HepG2 (cell line): Measurements from ENCODE around the gene CENPL. TPM values are rescaled to one million over a fixed set of nuclear protein-coding genes. Genes with fewer than 3 reads are reported as not detected.

ENCODE experiments used
- HBP1 ChIP-seq: IDR thresholded peaks from 2 replicates; pipeline ENCODE4 v1.6.1; 2016; ENCODE audit warnings: low read depth, control low read depth
- HNRNPLL ChIP-seq: fragments of 200-400 bp; formaldehyde crosslinking; IDR thresholded peaks from 2 replicates; pipeline ENCODE4 v1.6.1; 2017; ENCODE audit warnings: mild to moderate bottlenecking, low read depth, low read length; ENCODE audit not compliant: poor library complexity, severe bottlenecking
- HOXA7 ChIP-seq: sonication (generic); formaldehyde crosslinking; IDR thresholded peaks from 2 replicates; pipeline ENCODE4 v1.8.1; 2022; ENCODE audit warnings: mild to moderate bottlenecking, missing genetic modification reagents, moderate library complexity
- MXI1 ChIP-seq: IDR thresholded peaks from 3 replicates; pipeline ENCODE4 v1.6.1; 2012; ENCODE audit warnings: low read depth, low read length, inconsistent platforms, borderline replicate concordance
- NFATC3 ChIP-seq: sonication (generic); formaldehyde crosslinking; IDR thresholded peaks from 2 replicates; pipeline ENCODE4 v1.5.1; 2020; ENCODE audit warnings: mild to moderate bottlenecking, missing genetic modification reagents
- NFIB ChIP-seq: sonication (generic); formaldehyde crosslinking; IDR thresholded peaks from 2 replicates; pipeline ENCODE4 v1.9.0; 2021; ENCODE audit warnings: missing genetic modification reagents, mild to moderate bottlenecking, borderline replicate concordance
- PBX2 ChIP-seq: IDR thresholded peaks from 2 replicates; pipeline ENCODE4 v1.6.1; 2016; ENCODE audit warnings: control low read depth
- PITX1 ChIP-seq: sonication (generic); formaldehyde crosslinking; IDR thresholded peaks from 2 replicates; pipeline ENCODE4 v1.5.1; 2020; ENCODE audit warnings: mild to moderate bottlenecking, missing genetic modification reagents
- PLRG1 ChIP-seq: fragments of 450-650 bp; conservative IDR thresholded peaks from 2 replicates; pipeline ENCODE4 v1.6.1; 2016
- PRDM10 ChIP-seq: sonication (generic); formaldehyde crosslinking; IDR thresholded peaks from 2 replicates; pipeline ENCODE4 v1.4.0; 2020; ENCODE audit warnings: low read depth, missing genetic modification reagents
- SMC3 ChIP-seq: IDR thresholded peaks from 2 replicates; pipeline ENCODE4 v1.6.1; 2011; ENCODE audit warnings: low read length, improper control_type of control experiment
- SP1 ChIP-seq, 2 experiments: fragments of 450-650 bp in 1 of 2; sonication (generic) in 1 of 2; formaldehyde crosslinking in 1 of 2; IDR thresholded peaks; 2 replicates each; pipeline versions ENCODE4 v1.4.0 to v1.6.1; 2016 to 2020; ENCODE audit warnings: missing genetic modification reagents in 1 of 2
- YY1 ChIP-seq: IDR thresholded peaks from 2 replicates; pipeline ENCODE4 v1.6.1; 2011; ENCODE audit warnings: low read length, low read depth, moderate library complexity, mild to moderate bottlenecking; ENCODE audit not compliant: insufficient read depth, insufficient replicate concordance
- ZFP41 ChIP-seq: sonication (generic); formaldehyde crosslinking; IDR thresholded peaks from 2 replicates; pipeline ENCODE4 v1.4.0; 2020; ENCODE audit warnings: mild to moderate bottlenecking, missing genetic modification reagents, borderline replicate concordance
- ZNF180 ChIP-seq: sonication (generic); formaldehyde crosslinking; IDR thresholded peaks from 2 replicates; pipeline ENCODE4 v1.4.0; 2020; ENCODE audit warnings: low read depth, missing genetic modification reagents, borderline replicate concordance
- ZNF350 ChIP-seq: sonication (generic); formaldehyde crosslinking; IDR thresholded peaks from 2 replicates; pipeline ENCODE4 v1.4.0; 2020; ENCODE audit warnings: mild to moderate bottlenecking, low read depth, missing genetic modification reagents, borderline replicate concordance
- ZNF709 ChIP-seq: sonication (generic); formaldehyde crosslinking; IDR thresholded peaks from 2 replicates; pipeline ENCODE4 v1.5.0; 2020; ENCODE audit warnings: mild to moderate bottlenecking, missing genetic modification reagents
- ZNF749 ChIP-seq: sonication (generic); formaldehyde crosslinking; IDR thresholded peaks from 2 replicates; pipeline ENCODE4 v1.8.0; 2022; ENCODE audit warnings: mild to moderate bottlenecking, missing genetic modification reagents, moderate library complexity, borderline replicate concordance
- polyA plus RNA-seq, 8 experiments: library from polyadenylated mRNA; depleted of rRNA in 3 of 8; stranded (reverse) in 7 of 8; unstranded in 1 of 8; fragments of >200 nt; fragmentation: Illumina TruSeq in 4 of 8; extraction: Trizol in 4 of 8; gene quantifications; 2 replicates each; pipeline versions ENCODE4 v1.2.1 to v1.2.3, GENCODE V29; 2011 to 2016; ENCODE audit warnings: low read depth in 4 of 8, missing spikeins in 1 of 8, mixed read lengths in 1 of 8; ENCODE audit not compliant: insufficient read depth in 1 of 8
- total RNA-seq, 5 experiments: library from RNA; depleted of rRNA; stranded (reverse); fragments of >200 nt; fragmentation: Illumina TruSeq; extraction: Trizol; gene quantifications; 2 replicates each; pipeline ENCODE4 v1.2.3, GENCODE V29; 2016; ENCODE audit warnings: low read depth in 1 of 5

CENPL gene
- total and polyA plus RNA-seq, 2 of the 13 experiments (the other 11 are each of a cell fraction or from before 2014, with no cell fraction given), result 4.4 to 14.2 TPM

GRCh38 chr1:173824315-173825081 is at the start of gene CENPL, which contains the start of gene DARS2 (continued):
- TF ChIP-seq PRDM10 (CRISPR knock-in tag) (no peak), HBP1 (peak; percentile 82; the same call in 1 of the 2 replicates), PLRG1 (no peak), MXI1 (peak; percentile 49; the same call in 1 of the 3 replicates), ZNF350 (peak; percentile 86), HOXA7 (CRISPR knock-in tag) (no peak), YY1 (peak; percentile 99), NFIB (CRISPR knock-in tag) (no peak), SP1 (IDR thresholded peaks at IDR 0.05) (no peak), SP1 (CRISPR knock-in tag; IDR thresholded peaks at IDR 0.05) (no peak; the same call in 1 of the 2 replicates), HNRNPLL (peak; percentile 82), ZNF749 (peak; percentile 84; the same call in 1 of the 2 replicates), NFATC3 (CRISPR knock-in tag) (no peak), PITX1 (CRISPR knock-in tag) (no peak), ZNF709 (peak; percentile 67), SMC3 (no peak), ZFP41 (CRISPR knock-in tag) (no peak), ZNF180 (no peak), PBX2 (CRISPR knock-in tag) (no peak)
